ENCODE results near the gene INPP5D.

DNA sequence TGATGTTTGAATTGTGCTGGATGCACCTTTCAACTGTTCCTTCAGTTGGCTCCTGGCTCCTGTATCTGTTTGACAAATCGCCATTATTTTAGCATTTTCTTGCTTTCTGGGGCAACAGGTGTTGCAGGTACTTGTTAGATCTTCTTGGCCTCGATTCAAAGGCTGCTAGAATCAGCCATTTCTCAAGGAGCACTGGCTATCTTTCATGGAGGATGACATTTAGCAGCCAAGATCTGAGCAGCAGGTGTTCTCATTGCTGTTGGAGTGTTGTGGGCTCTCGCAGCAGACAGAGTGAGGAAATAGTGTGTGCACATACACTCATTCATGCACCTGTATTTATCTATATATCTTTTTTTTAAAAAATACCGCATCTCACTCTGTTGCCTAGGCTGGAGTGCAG is 52.2 kb downstream of the INPP5D start:
- TF ChIP-seq, protein P1, sequence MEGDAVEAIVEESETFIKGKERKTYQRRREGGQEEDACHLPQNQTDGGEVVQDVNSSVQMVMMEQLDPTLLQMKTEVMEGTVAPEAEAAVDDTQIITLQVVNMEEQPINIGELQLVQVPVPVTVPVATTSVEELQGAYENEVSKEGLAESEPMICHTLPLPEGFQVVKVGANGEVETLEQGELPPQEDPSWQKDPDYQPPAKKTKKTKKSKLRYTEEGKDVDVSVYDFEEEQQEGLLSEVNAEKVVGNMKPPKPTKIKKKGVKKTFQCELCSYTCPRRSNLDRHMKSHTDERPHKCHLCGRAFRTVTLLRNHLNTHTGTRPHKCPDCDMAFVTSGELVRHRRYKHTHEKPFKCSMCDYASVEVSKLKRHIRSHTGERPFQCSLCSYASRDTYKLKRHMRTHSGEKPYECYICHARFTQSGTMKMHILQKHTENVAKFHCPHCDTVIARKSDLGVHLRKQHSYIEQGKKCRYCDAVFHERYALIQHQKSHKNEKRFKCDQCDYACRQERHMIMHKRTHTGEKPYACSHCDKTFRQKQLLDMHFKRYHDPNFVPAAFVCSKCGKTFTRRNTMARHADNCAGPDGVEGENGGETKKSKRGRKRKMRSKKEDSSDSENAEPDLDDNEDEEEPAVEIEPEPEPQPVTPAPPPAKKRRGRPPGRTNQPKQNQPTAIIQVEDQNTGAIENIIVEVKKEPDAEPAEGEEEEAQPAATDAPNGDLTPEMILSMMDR (IDR thresholded peaks at IDR 0.05), result no peak
- TF ChIP-seq POLR2A (IDR thresholded peaks at IDR 0.05), result no peak
